Aorta (tissue), 5 donors: ENCODE results near the gene PEX1. TPM values are rescaled to one million over a fixed set of nuclear protein-coding genes. Genes with fewer than 3 reads are reported as not detected.

Experiments
- ATAC-seq: fragments of 200-7000 bp; cut with Tn5 transposase; one replicate; pipeline ENCODE4 v1.9.1; 2022; ENCODE audit warnings: moderate library complexity; ENCODE audit not compliant: low FRiP score
- DNase-seq, 2 donors: peaks; one replicate each; pipeline ENCODE4 v3.0.0-alpha.2; 2020
- H3K27ac ChIP-seq, 2 donors: one replicate each; pipeline ENCODE4 v1.5.1; 2013; ENCODE audit warnings: low read length in 2 of 2, mild to moderate bottlenecking in 2 of 2, moderate library complexity in 2 of 2, control low read depth in 1 of 2, inconsistent platforms in 1 of 2, low read depth in 1 of 2
- H3K27me3 ChIP-seq, 2 donors: one replicate each; pipeline ENCODE4 v1.6.1; 2013; ENCODE audit warnings: control low read depth in 1 of 2, low read length in 1 of 2, mild to moderate bottlenecking in 1 of 2, moderate library complexity in 1 of 2; ENCODE audit not compliant: insufficient read depth in 2 of 2, control insufficient read depth in 1 of 2
- H3K36me3 ChIP-seq, 2 donors: one replicate each; pipeline ENCODE4 v1.6.1; 2013; ENCODE audit warnings: control low read depth in 1 of 2, low read length in 1 of 2, mild to moderate bottlenecking in 1 of 2; ENCODE audit not compliant: insufficient read depth in 2 of 2, control insufficient read depth in 1 of 2
- H3K4me1 ChIP-seq, 2 donors: one replicate each; pipeline ENCODE4 v1.6.1; 2013; ENCODE audit warnings: low read length in 2 of 2, control low read depth in 1 of 2, mild to moderate bottlenecking in 1 of 2, moderate library complexity in 1 of 2; ENCODE audit not compliant: insufficient read depth in 2 of 2, control insufficient read depth in 1 of 2
- H3K4me3 ChIP-seq, 2 donors: one replicate each; pipeline ENCODE4 v1.5.1; 2013; ENCODE audit warnings: low read length in 2 of 2, control low read depth in 1 of 2, mild to moderate bottlenecking in 1 of 2
- H3K9me3 ChIP-seq: one replicate; pipeline ENCODE4 v1.6.1; 2013; ENCODE audit warnings: mild to moderate bottlenecking, low read length; ENCODE audit not compliant: control insufficient read depth
- WGBS, 2 donors: extraction: QIAGEN DNeasy Blood & Tissue Kit; methylation state at CpG; one replicate each; pipeline ENCODE4 v1.1.7; 2013; 5-methylcytosine and 5-hydroxymethylcytosine counted together
- intact Hi-C, 2 donors: fragments of 100-400 bp; cut with DNase I; formaldehyde crosslinking; loops; one replicate each; pipeline versions ENCODE4 v1.14.2 to v1.15.0; 2022
- polyA plus RNA-seq, 2 donors: library from polyadenylated mRNA; stranded (reverse); fragments of 200-250 nt; gene quantifications; one replicate each; pipeline ENCODE4 v1.2.3, GENCODE V29; 2013
- total RNA-seq, 2 donors: library from RNA; stranded (reverse); fragmentation: NEBNext Ultra II Directional; extraction: Animal tissue kit (Norgen Biotek cat#: 25700); gene quantifications; one replicate each; pipeline ENCODE4 v1.2.1, GENCODE V29; 2021
- donor health status: healthy with polysubstance abuse.
- donor health status: Bipolar disorder and iron deficiency.
- donor health status: DM: no; HTN: no; CAD: no.
- donor health status: DM: no; HTN: no; CAD: no.
- donor health status: DM: yes; HTN: yes; CAD: no.

Gene PEX1
- total and polyA plus RNA-seq, 4 donors = 7.4 to 29.3 (median 17.8) TPM

DNA sequence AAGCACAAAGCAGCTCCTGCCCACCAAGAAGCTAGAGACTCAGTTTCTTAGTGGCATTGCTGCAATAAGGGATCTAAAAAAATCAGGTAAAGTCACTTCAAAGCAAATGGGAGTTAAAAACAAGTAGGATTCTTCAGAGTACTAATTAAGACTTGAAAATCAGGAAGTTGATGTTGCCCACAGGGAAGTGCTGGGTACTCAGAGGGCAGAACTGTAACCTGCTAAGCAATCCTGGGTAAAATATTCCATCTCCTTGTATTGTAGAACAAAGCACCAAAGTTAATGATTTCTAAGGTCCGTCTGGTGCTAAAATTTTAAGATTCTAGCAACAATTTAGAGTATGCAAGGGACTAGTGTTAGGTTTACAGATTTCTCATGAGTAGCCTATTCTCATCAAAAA is 8.3 kb downstream of the PEX1 start:
- 83 to 89% methylated on average over 1 of the region's 1 CpG for WGBS, 2 donors
- no peaks in the 10 kb centered on the region for H3K27me3 ChIP-seq
- intact Hi-C loops = no loop called here
- H3K4me3 ChIP-seq = no peak overlapping the region
- H3K27ac ChIP-seq = no peak overlapping the region
- H3K9me3 ChIP-seq = no peaks in the 10 kb centered on the region
- H3K4me1 ChIP-seq = no peaks in the 10 kb centered on the region
- ATAC-seq (no peak), DNase-seq (no peak)
- peaks cover 0 to 4% of the 10 kb centered on the region in 2 donors for H3K36me3 ChIP-seq

DNA sequence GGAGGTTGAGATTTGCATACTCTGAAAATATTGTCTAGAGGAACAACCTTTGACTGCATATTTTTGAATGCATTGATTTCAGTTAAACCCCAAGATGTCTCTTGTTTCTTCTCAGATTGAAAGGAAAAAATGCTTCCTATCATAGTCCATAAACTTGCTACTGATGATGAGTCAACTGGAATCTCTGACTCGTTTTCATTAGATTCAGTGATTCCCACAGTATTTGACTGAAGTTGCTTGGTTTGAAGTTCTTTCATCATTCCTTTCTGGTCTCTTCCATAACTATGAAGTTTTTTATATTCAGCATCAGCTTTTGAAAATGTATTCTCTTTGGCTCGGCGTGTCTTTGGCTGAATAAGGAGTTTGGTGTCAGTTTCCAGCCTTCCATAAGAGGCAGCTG is 10.7 kb downstream of the PEX1 start:
- intact Hi-C loops = no loop called here
- no peaks in the 10 kb centered on the region for H3K4me1 ChIP-seq
- peaks cover 0 to 4% of the 10 kb centered on the region in 2 donors for H3K36me3 ChIP-seq
- H3K27me3 ChIP-seq = no peaks in the 10 kb centered on the region
- DNase-seq (no peak), ATAC-seq (no peak)
- WGBS, 2 donors = 82 to 84% methylated on average over 3 of the region's 3 CpGs
- H3K9me3 ChIP-seq = no peaks in the 10 kb centered on the region
- H3K4me3 ChIP-seq = no peak overlapping the region
- no peak overlapping the region for H3K27ac ChIP-seq

DNA sequence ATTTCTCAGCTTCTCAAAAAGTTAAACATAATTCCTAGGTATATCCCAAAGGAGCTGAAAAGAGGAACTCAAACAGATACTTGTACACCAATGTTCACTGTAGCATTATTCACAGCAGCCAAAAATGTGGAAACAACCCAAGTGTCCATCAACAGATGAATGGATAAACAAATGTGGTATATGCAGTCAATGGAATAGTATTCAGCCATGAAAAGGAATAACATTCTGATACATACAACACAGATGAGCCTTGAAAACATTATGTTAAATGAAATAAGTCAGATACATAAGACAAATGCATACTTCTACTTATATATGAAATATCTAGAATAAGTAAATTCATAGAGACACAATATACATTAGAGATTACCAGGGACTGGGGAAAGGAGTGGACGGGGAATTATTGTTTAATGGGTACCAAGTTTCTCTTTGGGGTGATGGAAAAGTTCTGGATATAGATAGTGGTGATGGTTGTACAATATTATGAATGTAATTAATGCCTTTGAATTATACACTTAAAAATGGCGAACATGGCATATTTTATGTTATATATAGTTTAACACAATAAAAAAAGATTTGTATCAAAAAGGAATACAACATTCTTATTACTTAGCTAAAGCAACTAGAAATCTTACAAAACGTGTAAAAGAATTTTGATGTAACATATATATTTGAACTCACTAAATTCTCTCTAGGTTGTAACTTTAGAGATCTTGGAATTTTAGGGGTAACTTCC is 15.0 kb downstream of the PEX1 start:
- intact Hi-C loops = no loop called here
- Histone ChIP-seq H3K36me3 (peaks cover 0 to 4% of the 10 kb centered on the region in 2 donors), H3K9me3 (no peaks in the 10 kb centered on the region), H3K4me3 (no peak overlapping the region), H3K4me1 (no peaks in the 10 kb centered on the region), H3K27me3 (no peaks in the 10 kb centered on the region), H3K27ac (no peak overlapping the region)
- ATAC-seq (no peak), DNase-seq (no peak)
- 59% methylated on average over 3 of the region's 3 CpGs for WGBS, 2 donors

DNA sequence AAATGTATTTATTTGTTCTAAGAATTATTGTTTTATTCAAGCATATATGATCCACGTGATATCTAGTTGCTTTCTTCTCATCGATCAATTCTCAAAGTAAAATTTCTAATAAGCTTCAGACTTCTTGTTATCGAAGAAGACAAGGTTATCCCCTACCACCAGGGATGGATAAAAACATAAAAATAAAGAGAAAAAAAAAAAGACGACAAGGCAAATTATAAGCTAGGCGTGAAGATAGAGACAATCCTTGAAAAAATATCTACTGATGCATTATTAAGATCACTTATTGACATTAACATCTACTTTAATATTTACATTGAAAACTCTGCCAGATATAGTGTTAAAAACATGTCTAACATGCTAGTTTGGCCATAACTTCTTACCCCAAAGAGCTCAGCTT is 19.4 kb downstream of the PEX1 start:
- ATAC-seq (no peak), DNase-seq (no peak)
- H3K9me3 ChIP-seq = no peaks in the 10 kb centered on the region
- H3K27me3 ChIP-seq = no peaks in the 10 kb centered on the region
- H3K4me1 ChIP-seq = no peaks in the 10 kb centered on the region
- intact Hi-C loops = no loop called here
- 90 to 94% methylated on average over 5 of the region's 5 CpGs for WGBS, 2 donors
- H3K36me3 ChIP-seq = peaks cover 0 to 2% of the 10 kb centered on the region in 2 donors
- H3K4me3 ChIP-seq = no peak overlapping the region
- H3K27ac ChIP-seq = no peak overlapping the region

DNA sequence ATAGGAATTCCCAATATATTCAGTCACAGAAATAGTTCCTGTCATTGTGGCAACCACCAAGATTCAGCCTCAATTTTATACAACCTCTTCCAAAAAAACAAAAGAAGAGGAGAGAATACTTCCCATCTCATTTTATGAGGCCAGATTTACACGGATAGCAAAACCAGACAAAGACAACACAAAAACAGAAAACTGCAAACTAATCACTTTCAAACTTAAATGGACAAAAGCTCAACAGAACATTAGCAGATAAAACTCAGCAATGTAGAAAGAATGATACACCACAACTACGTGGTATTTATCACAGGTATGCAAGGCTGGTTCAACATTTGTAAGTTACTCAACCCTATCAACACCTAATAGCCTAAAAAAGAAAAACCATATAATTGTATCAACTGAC is 22.0 kb downstream of the PEX1 start:
- H3K4me3 ChIP-seq = no peak overlapping the region
- no peaks in the 10 kb centered on the region for H3K4me1 ChIP-seq
- H3K36me3 ChIP-seq = peaks cover 0 to 2% of the 10 kb centered on the region in 2 donors
- ATAC-seq (no peak), DNase-seq (no peak)
- WGBS, 2 donors = 79 to 86% methylated on average over 2 of the region's 2 CpGs
- no peaks in the 10 kb centered on the region for H3K27me3 ChIP-seq
- H3K27ac ChIP-seq = no peak overlapping the region
- intact Hi-C loops = no loop called here
- no peaks in the 10 kb centered on the region for H3K9me3 ChIP-seq

DNA sequence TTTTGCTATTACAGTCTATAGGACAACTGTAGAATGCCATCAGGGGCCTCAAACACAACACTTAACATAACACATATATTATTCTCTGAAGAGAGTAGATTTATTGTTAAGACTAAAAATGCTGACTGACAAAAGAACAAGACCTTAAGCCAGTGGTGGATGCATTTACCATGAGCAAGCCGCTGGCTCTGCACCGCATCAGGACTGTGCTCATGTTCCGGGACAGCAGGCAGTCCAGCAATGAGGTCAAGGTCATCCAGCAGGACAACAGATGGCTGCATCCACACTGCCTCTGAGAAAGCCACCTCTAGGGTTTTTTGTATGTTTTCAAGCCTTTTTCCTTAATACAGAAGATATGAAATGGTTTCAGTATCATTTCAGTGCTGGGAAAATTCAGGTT is 23.8 kb downstream of the PEX1 start:
- DNase-seq (no peak), ATAC-seq (no peak)
- Histone ChIP-seq H3K9me3 (no peaks in the 10 kb centered on the region), H3K4me1 (no peaks in the 10 kb centered on the region), H3K36me3 (peaks cover 0 to 4% of the 10 kb centered on the region in 2 donors), H3K27ac (no peak overlapping the region), H3K27me3 (no peaks in the 10 kb centered on the region), H3K4me3 (no peak overlapping the region)
- intact Hi-C loops = no loop called here
- 85 to 91% methylated on average over 3 of the region's 3 CpGs for WGBS, 2 donors

DNA sequence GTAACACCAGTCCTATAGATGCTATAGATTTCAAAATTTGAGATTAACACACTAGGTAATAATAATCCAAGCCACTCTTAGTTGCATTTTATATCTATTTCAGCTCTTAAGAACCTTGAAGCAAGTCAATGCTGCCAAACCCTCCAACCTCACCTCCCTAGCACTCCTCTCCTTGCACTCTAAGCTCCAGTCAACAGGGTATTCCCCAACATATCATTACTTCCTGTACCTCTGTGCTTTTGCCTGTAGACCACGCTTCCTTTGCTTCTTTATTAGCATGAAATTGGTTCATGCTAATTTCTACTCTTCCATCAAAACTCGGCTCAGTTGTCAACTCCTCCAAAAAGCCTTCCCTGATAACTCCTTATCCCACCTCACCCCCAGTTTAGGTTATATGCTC is 24.6 kb downstream of the PEX1 start:
- intact Hi-C loops = no loop called here
- Histone ChIP-seq H3K9me3 (no peaks in the 10 kb centered on the region), H3K27ac (no peak overlapping the region), H3K27me3 (no peaks in the 10 kb centered on the region), H3K36me3 (peaks cover 0 to 4% of the 10 kb centered on the region in 2 donors), H3K4me1 (no peaks in the 10 kb centered on the region), H3K4me3 (no peak overlapping the region)
- no peak for ATAC-seq
- DNase-seq = no peak
- 94 to 100% methylated on average over 2 of the region's 2 CpGs for WGBS, 2 donors

DNA sequence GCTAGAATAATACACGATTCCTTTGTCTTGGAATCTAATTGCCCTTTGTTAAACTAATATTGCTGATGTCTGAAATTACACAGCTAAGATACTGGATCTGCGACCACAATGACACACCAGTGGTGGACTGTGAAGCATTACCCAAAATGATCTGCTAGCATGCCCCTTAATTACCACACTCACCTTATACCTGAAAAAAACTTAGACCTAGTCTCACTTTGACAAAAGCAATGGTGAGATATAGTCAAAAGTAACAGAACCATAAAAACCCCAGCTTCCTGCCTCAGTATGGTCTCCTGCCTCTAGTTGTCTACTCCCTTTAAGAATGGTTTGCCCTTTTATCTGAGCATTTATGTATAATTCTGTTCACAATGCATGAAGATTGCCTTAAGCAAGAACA is 29.8 kb downstream of the PEX1 start:
- intact Hi-C loops = no loop called here
- no peak for DNase-seq
- H3K36me3 ChIP-seq = peaks cover 3 to 4% of the 10 kb centered on the region in 2 donors
- H3K4me3 ChIP-seq = no peak overlapping the region
- H3K27ac ChIP-seq = no peak overlapping the region
- H3K4me1 ChIP-seq = no peaks in the 10 kb centered on the region
- 84 to 92% methylated on average over 2 of the region's 2 CpGs for WGBS, 2 donors
- H3K27me3 ChIP-seq = no peaks in the 10 kb centered on the region
- no peak for ATAC-seq
- H3K9me3 ChIP-seq = no peaks in the 10 kb centered on the region

DNA sequence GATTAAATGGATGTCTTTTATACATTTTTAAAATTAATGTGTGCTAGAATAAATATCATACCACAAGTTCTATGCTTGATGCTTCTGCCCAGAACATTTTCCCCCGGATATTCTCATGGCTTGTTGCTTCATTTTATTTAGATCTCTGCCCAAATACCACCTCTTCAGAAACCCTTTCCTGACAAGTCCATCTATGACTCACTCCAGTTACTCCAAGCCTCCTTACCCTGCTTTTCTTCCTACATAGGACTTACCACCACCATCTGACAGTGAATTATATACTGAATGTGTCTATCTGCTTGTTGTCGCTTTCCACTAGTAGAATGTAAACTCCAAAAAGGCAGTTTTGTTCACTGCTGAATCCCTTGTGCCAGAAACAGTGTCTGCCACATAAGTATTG is 31.4 kb downstream of the PEX1 start:
- Histone ChIP-seq H3K36me3 (peaks cover 5 to 7% of the 10 kb centered on the region in 2 donors), H3K4me3 (no peak overlapping the region), H3K4me1 (no peaks in the 10 kb centered on the region), H3K27me3 (no peaks in the 10 kb centered on the region), H3K27ac (no peak overlapping the region), H3K9me3 (no peaks in the 10 kb centered on the region)
- 74 to 78% methylated on average over 2 of the region's 2 CpGs for WGBS, 2 donors
- intact Hi-C loops = no loop called here
- ATAC-seq (no peak), DNase-seq (no peak)
